GM21360 (cell line): Measurements from ENCODE around the gene SAMD11.

Experiments used
- ATAC-seq: cut with Tn5 transposase; IDR thresholded peaks from one replicate; pipeline ENCODE4 v1.9.1; 2021; ENCODE audit warnings: mild to moderate bottlenecking, moderate library complexity; ENCODE audit not compliant: unreplicated experiment

SAMD11 gene

GRCh38 chr1:916173-917075, 7.3 kb upstream of the SAMD11 start:
- no peak for ATAC-seq

- no peak for ATAC-seq
These were observed 6.7 kb upstream of the SAMD11 start for GRCh38 chr1:917076-917459.

GRCh38 chr1:917466-918091, 6.1 kb upstream of the SAMD11 start:
- ATAC-seq, result no peak

GRCh38 chr1:918353-918752, 5.4 kb upstream of the SAMD11 start:
- no peak for ATAC-seq

- ATAC-seq, result no peak
These were observed 4.9 kb upstream of the SAMD11 start for GRCh38 chr1:918843-919242.

GRCh38 chr1:919271-919872, 4.4 kb upstream of the SAMD11 start:
- no peak for ATAC-seq

- no peak for ATAC-seq
These were observed 3.7 kb upstream of the SAMD11 start for GRCh38 chr1:920010-920409.

GRCh38 chr1:920521-920920, 3.2 kb upstream of the SAMD11 start:
- ATAC-seq, result no peak

- ATAC-seq, result no peak
These were observed 2.5 kb upstream of the SAMD11 start for GRCh38 chr1:921011-921837.

- no peak for ATAC-seq
These were observed 400 bp downstream of the SAMD11 start for GRCh38 chr1:923991-924655.

- no peak for ATAC-seq
These were observed 1.2 kb downstream of the SAMD11 start for GRCh38 chr1:924656-925560.

GRCh38 chr1:925561-926421, 2.1 kb downstream of the SAMD11 start:
- no peak for ATAC-seq

- no peak for ATAC-seq
These were observed 3.5 kb downstream of the SAMD11 start for GRCh38 chr1:927234-927633.

GRCh38 chr1:927748-928147, 4.0 kb downstream of the SAMD11 start:
- ATAC-seq, result no peak

- no peak for ATAC-seq
These were observed 5.3 kb downstream of the SAMD11 start for GRCh38 chr1:928825-929661.

- ATAC-seq, result no peak
These were observed 6.2 kb downstream of the SAMD11 start for GRCh38 chr1:929712-930632.
